Neuron (in vitro differentiated cells): Measurements from ENCODE around the gene ARFGAP1.

ENCODE experiments used
- H2AFZ ChIP-seq: one replicate; pipeline ENCODE4 v1.6.1; 2013; ENCODE audit warnings: low read depth, mild to moderate bottlenecking, inconsistent platforms, low read length, moderate library complexity
- H3K27me3 ChIP-seq: one replicate; pipeline ENCODE4 v1.6.1; 2013; ENCODE audit warnings: low read length; ENCODE audit not compliant: insufficient read depth
- H3K36me3 ChIP-seq: one replicate; pipeline ENCODE4 v1.6.1; 2013; ENCODE audit warnings: low read length; ENCODE audit not compliant: insufficient read depth
- H3K4me1 ChIP-seq: one replicate; pipeline ENCODE4 v1.6.1; 2013; ENCODE audit warnings: low read length; ENCODE audit not compliant: insufficient read depth
- H3K4me3 ChIP-seq: 2 replicates; pipeline ENCODE4 v1.5.1; 2013; ENCODE audit warnings: mild to moderate bottlenecking, low read length, moderate library complexity
- H3K9me3 ChIP-seq: one replicate; pipeline ENCODE4 v1.6.1; 2013; ENCODE audit warnings: low read length

Gene ARFGAP1

GRCh38 chr20:63234693-63235398 lies 37.8 kb upstream of the ARFGAP1 start:
- Histone ChIP-seq H3K4me3 (no peak overlapping the region), H3K9me3 (no peaks in the 10 kb centered on the region), H3K36me3 (no peaks in the 10 kb centered on the region), H3K27me3 (no peaks in the 10 kb centered on the region), H3K4me1 (peaks cover 38% of the 10 kb centered on the region), H2AFZ (no peak overlapping the region)

- H3K27me3 ChIP-seq = no peaks in the 10 kb centered on the region
Measured at GRCh38 chr20:63235399-63235983, 37.1 kb upstream of the ARFGAP1 start, which contains the start of gene BIRC7. Gene BIRC7 (plus strand): TSS chr20:63235905. CDS start chr20:63236097, 192 bp downstream.

GRCh38 chr20:63236116-63236837 lies 36.3 kb upstream of the ARFGAP1 start:
- Histone ChIP-seq H3K36me3 (no peaks in the 10 kb centered on the region), H3K4me1 (peaks cover 29% of the 10 kb centered on the region), H3K9me3 (no peaks in the 10 kb centered on the region), H3K4me3 (no peak overlapping the region), H2AFZ (no peak overlapping the region), H3K27me3 (no peaks in the 10 kb centered on the region)

More at GRCh38 chr20:63235399-63235983, 37.1 kb upstream of the ARFGAP1 start, which contains the start of gene BIRC7:
- H3K9me3 ChIP-seq = no peaks in the 10 kb centered on the region
- H2AFZ ChIP-seq = no peak within 1 kb of the TSS
- no peak within 1 kb of the TSS for H3K4me3 ChIP-seq
- H3K36me3 ChIP-seq = no peaks in the 10 kb centered on the region
- H3K4me1 ChIP-seq = peaks cover 31% of the 10 kb centered on the region

- Histone ChIP-seq H3K4me3 (no peak overlapping the region), H2AFZ (no peak overlapping the region), H3K9me3 (no peaks in the 10 kb centered on the region), H3K36me3 (no peaks in the 10 kb centered on the region), H3K27me3 (no peaks in the 10 kb centered on the region), H3K4me1 (peaks cover 28% of the 10 kb centered on the region)
Measured at GRCh38 chr20:63238031-63238430, 34.6 kb upstream of the ARFGAP1 start.

- no peaks in the 10 kb centered on the region for H3K36me3 ChIP-seq
- no peaks in the 10 kb centered on the region for H3K27me3 ChIP-seq
- H3K4me1 ChIP-seq = peaks cover 26% of the 10 kb centered on the region
- H3K4me3 ChIP-seq = no peak overlapping the region
- H2AFZ ChIP-seq = no peak overlapping the region
- no peaks in the 10 kb centered on the region for H3K9me3 ChIP-seq
Measured at GRCh38 chr20:63238514-63239125, 34.0 kb upstream of the ARFGAP1 start.

GRCh38 chr20:63239431-63239830 lies 33.2 kb upstream of the ARFGAP1 start:
- no peaks in the 10 kb centered on the region for H3K27me3 ChIP-seq
- H3K9me3 ChIP-seq = no peaks in the 10 kb centered on the region
- peaks cover 26% of the 10 kb centered on the region for H3K4me1 ChIP-seq
- no peak overlapping the region for H2AFZ ChIP-seq
- no peaks in the 10 kb centered on the region for H3K36me3 ChIP-seq
- H3K4me3 ChIP-seq = no peak overlapping the region

- no peaks in the 10 kb centered on the region for H3K27me3 ChIP-seq
- H2AFZ ChIP-seq = no peak overlapping the region
- H3K4me1 ChIP-seq = peaks cover 21% of the 10 kb centered on the region
- H3K36me3 ChIP-seq = no peaks in the 10 kb centered on the region
- H3K4me3 ChIP-seq = no peak overlapping the region
- no peaks in the 10 kb centered on the region for H3K9me3 ChIP-seq
Measured at GRCh38 chr20:63240004-63240403, 32.6 kb upstream of the ARFGAP1 start.

- Histone ChIP-seq H3K4me1 (peaks cover 9% of the 10 kb centered on the region), H3K4me3 (no peak overlapping the region), H3K9me3 (no peaks in the 10 kb centered on the region), H3K27me3 (no peaks in the 10 kb centered on the region), H3K36me3 (peaks cover 2% of the 10 kb centered on the region), H2AFZ (no peak overlapping the region)
Measured at GRCh38 chr20:63241272-63241671, 31.3 kb upstream of the ARFGAP1 start.

GRCh38 chr20:63242736-63243135 lies 29.9 kb upstream of the ARFGAP1 start:
- H2AFZ ChIP-seq = no peak overlapping the region
- no peaks in the 10 kb centered on the region for H3K27me3 ChIP-seq
- H3K36me3 ChIP-seq = peaks cover 13% of the 10 kb centered on the region
- H3K9me3 ChIP-seq = no peaks in the 10 kb centered on the region
- no peaks in the 10 kb centered on the region for H3K4me1 ChIP-seq
- H3K4me3 ChIP-seq = no peak overlapping the region

- H2AFZ ChIP-seq = no peak overlapping the region
- H3K27me3 ChIP-seq = no peaks in the 10 kb centered on the region
- H3K36me3 ChIP-seq = peaks cover 20% of the 10 kb centered on the region
- H3K4me3 ChIP-seq = no peak overlapping the region
- H3K9me3 ChIP-seq = no peaks in the 10 kb centered on the region
- no peaks in the 10 kb centered on the region for H3K4me1 ChIP-seq
Measured at GRCh38 chr20:63243604-63244247, 28.9 kb upstream of the ARFGAP1 start.

- no peak overlapping the region for H3K4me3 ChIP-seq
- no peaks in the 10 kb centered on the region for H3K9me3 ChIP-seq
- H3K27me3 ChIP-seq = no peaks in the 10 kb centered on the region
- peaks cover 22% of the 10 kb centered on the region for H3K36me3 ChIP-seq
- no peaks in the 10 kb centered on the region for H3K4me1 ChIP-seq
- H2AFZ ChIP-seq = no peak overlapping the region
Measured at GRCh38 chr20:63244468-63244867, 28.1 kb upstream of the ARFGAP1 start.

- peaks cover 23% of the 10 kb centered on the region for H3K36me3 ChIP-seq
- H3K9me3 ChIP-seq = no peaks in the 10 kb centered on the region
- H3K27me3 ChIP-seq = no peaks in the 10 kb centered on the region
- H3K4me3 ChIP-seq = no peak overlapping the region
- peaks cover 8% of the 10 kb centered on the region for H3K4me1 ChIP-seq
- H2AFZ ChIP-seq = no peak overlapping the region
Measured at GRCh38 chr20:63246490-63247288, 25.9 kb upstream of the ARFGAP1 start.
